GM18868 (cell line): ENCODE measurements around the gene DYNC2I2.
A peak's percentile ranks its signal among the peaks of the same experiment; 100 is the strongest.
"Not testable (repeated sequence)": the region's sequence is repeated elsewhere in the genome, so short reads cannot be mapped to it uniquely, and the experiment has no call there.

Experiments
- ATAC-seq: cut with Tn5 transposase; IDR thresholded peaks from one replicate; pipeline ENCODE4 v1.9.1; 2021; ENCODE audit warnings: mild to moderate bottlenecking, moderate library complexity; ENCODE audit not compliant: unreplicated experiment

The DYNC2I2 gene

DNA sequence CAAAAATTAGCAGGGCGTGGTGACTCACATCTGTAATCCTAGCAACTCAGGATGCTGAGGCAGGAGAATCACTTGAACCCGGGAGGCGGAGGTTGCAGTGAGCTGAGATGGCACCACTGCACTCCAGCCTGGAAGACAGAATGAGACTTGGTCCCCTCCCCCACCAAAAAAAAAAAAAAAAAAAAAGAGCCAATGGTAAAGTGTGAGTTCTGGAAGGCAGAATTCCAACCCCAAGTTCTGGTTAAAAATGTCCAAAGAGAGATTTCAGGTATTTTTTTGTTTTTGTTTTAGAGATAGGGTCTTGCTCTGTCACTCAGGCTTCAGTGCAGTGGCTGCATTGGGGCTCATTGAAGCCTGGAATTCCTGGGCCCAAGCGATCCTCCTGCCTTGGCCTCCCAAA lies 30.8 kb upstream of the DYNC2I2 start:
- ATAC-seq, result no peak

DNA sequence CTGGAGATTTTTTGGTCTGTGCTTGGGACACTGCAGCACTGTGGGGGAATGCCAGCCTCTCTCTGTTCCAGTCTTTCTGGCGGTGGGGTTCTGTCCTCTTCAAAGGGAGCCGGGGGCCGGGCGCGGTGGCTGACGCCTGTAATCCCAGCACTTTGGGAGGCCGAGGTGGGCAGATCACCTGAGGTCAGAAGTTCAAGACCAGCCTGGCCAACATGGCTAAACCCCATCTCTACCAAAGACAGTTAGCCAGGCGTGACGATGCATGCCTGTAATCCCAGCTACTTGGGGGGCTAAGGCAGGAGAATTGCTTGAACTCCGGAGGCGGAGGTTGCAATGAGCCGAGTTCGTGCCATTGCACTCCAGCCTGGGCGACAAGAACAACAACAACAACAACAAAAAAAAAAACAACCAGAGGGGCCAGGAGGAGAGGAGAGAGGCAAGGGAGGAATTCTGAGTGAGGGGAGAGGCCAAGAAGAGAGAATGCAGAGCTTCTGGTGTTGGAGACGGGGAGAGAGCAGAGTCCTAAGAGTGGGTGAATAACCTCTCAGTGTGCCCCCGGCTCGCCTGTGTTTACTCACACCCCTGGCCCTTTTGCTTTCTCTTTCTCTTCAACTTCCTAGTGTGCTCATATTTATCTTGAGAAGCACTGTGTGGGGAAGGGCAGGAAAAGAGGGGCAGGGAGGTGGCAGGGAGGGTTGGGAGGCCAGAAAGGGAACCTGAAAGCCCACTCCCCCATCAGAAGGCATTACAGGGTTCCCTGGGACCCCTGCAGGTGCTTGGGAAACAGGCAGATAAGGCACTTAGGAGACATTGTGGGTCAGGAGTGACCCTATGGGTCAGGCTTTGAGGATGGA lies 29.2 kb upstream of the DYNC2I2 start:
- no peak for ATAC-seq

DNA sequence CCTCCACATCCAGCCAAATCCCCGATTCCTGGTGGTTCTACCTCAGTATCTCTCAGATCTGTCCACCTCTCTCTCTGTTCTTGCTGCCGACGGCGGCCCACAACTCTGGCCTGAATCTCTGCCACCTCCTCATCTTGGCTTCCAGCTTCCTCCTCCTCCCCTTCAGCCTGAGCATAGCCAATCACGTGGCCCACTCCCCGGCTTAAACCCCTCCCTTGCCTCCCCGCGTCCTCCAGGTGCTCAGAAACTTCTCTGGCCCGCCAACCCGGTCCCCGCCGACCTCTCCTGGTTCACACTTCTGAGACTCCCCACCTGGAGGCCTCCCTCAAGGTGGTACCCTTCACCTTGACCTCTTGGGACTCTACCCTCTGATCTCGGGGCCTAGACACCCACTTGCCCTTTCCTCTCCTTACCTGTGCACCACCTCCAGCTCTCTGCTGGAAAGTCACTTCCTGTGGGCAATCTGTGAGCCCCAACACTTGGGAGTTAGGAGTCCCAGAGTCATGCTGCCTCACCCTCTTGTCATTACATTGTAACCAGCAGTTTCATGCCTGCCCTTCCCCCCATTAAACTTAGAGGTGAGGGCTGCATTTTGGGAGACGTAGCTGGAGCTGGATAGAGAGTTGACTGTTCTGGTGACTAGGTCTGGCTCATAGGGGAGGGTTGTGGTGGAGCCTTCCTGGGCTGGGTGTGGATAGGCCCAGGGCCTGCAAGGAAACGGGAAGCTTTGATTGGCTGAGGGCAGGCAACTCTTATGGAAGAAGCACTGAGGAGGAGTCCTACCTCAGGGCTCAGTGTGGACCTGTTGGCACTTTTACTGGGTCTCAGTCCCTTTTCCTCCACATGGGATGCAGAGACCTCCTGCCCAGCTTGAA lies 27.9 kb upstream of the DYNC2I2 start:
- ATAC-seq, result peak; percentile 33

DNA sequence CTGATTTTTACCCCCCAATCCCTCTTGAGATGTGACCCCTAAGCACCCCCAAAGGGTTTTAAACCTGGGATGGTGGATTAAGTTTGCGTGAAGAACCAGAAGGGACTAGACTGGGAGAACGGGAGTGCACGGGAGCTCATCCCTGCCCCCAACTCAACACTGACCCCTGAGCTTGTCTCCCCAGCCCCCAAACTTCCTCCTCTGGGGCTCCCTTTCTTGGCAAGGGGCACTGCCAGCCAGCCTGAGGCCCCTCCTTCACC lies 27.3 kb upstream of the DYNC2I2 start:
- ATAC-seq, result no peak

DNA sequence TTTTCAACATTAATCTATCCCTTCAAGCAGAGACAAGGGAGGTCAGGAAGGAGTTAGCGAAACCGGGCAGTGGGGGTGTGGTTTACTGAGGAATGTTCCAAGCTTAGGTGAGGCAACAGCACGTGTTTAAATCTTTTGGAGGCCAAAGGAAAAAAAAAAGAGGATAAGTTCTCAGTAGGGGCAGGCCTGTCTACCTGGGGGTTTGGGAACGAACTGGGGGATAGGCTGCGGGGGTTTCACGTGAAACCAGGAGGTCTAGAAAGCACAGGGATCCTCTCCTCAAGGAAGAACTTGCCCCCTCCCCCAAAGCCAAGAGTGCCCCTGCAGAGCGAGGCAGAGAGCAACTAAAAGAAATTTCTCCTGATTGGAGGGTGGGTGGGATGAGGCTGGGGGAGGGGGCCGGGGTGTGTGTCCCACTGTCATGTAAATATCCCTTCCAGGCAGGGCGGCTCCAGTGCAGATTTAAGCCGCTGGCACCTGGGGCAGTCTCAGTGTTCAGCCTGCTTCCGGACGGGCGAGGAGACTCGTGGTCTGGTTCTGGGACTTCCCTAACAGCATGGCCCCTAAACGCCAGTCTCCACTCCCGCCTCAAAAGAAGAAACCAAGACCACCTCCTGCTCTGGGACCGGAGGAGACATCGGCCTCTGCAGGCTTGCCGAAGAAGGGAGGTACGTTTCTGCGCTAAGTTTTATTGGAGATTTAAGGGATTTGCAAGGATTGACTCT lies 26.9 kb upstream of the DYNC2I2 start:
- ATAC-seq, result peak; percentile 42

DNA sequence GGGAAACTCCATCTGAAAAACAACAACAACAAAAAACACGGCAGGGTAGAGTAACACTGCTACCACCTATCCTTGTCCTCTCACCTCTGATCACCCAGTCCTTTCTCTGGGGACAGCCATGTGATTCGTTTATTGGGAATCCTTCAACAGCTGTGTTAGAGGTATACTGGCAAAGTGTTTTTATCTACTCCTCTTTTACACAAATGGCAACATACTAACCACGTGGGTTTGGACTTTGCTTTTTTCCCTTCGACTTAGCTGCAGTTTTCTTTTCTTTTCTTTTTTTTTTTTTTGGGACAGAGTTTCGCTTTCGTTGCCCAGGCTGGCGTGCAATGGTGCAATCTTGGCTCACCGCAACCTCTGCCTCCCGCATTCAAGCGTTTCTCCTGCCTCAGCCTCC lies 21.1 kb upstream of the DYNC2I2 start:
- no peak for ATAC-seq

DNA sequence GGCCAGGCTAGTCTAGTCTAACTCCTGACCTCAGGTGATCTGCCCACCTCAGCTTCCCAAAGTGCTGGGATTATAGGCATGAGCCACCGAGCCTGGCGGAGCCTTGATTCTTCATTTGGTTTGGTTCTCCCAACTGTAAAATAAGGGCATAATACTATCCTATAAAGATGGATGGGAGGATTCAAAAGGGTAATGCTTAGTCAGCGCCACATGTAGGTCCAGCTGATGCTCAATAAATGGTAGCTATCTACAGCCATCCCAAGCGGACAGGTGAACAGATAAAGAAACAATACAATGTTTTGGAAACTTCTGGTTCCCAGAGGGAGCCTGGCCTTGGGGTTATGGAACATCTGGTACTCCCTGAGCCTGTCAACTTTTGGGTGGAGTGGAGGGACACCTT lies 18.7 kb upstream of the DYNC2I2 start:
- no peak for ATAC-seq

DNA sequence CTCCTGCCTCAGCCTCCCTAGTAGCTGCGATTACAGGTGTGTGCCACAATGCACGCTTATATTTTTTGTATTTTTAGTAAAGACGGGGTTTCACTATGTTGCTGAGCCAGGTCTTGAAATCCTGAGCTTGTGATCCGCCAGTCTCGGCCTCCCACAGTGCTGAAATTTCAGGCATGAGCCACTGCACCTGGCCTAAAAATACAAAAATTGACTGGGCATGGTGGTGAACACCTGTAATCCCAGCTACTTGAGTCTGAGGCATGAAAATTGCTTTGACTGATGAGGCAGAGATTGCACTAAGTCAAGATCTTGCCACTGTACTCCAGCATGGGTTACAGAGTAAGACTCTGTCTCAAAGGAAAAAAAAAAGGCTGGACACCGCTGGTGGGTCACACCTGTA lies 13.1 kb upstream of the DYNC2I2 start:
- no peak for ATAC-seq

DNA sequence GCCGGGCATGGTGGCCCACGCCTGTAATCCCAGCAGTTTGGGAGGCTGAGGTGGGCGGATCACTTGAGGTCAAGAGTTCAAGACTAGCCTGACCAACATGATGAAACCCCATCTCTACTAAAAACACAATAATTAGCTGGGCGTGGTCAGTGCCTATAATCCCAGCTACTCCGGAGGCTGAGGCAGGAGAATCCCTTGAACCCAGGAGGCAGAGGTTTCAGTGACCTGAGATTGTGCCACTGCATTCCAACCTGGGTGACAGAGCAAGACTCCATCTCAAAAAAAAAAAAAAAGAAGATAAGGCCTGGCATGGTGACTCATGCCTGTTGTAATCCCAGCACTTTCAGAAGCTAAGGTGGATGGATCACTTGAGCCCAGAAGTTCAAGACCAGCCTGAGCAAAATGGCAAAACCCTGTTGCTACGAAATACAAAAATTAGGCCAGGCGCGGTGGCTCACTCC lies 9.9 kb upstream of the DYNC2I2 start:
- not testable (repeated sequence) for ATAC-seq

DNA sequence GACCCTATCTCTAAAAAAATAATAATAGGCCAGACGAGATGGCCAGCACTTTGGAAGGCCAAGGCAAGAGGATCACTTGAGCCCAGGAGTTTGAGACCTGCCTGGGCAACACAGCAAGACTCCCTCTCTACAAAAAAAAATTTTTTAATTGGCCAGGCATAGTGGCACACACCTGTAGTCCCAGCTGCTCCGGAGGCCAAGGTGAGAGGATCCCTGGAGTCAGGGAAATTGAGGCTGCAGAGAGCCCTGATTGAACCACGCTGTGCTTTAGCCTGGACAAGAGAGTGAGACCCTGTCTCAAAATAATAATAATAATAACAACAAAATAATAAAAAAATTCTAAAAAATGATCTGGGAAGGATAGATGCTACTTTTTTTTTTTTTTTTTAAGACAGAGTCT lies 1.1 kb upstream of the DYNC2I2 start:
- no peak for ATAC-seq

DNA sequence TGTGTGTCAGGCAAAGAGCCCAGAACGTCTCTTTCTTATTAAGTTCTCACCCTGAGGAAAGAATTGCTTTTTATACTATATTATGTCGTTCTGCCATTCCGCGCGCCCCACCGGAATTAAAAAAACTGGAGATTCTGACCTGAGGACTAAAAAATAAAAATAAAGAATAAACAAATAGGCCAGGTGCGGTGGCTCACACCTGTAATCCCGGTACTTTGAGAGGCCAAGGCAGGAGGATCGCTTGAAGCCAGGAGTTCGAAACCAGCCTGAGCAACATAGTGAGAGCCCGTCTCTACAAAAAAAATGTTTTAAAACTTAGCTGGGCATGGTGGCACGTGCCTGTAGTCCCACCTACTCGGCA lies 677 bp upstream of the DYNC2I2 start:
- no peak for ATAC-seq

DNA sequence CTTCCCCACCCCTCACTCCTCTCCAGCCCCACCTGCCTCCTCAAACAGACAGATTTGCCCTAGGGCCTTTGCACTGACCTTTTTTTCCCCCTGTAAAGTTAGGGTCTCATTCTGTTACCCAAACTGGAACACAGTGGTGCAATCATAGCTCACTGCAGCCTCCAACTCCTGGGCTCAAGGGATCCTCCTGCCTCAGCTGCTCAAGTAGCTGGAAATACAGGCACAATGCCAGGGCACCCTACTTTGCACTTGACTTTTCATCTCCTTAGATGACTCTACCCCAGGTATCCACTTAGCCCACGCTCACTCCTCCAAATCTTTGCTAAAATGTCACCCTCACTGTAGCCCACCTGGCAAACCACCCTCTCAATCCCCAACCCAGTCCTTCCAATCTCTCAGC lies 2.2 kb downstream of the DYNC2I2 start:
- ATAC-seq, result no peak

DNA sequence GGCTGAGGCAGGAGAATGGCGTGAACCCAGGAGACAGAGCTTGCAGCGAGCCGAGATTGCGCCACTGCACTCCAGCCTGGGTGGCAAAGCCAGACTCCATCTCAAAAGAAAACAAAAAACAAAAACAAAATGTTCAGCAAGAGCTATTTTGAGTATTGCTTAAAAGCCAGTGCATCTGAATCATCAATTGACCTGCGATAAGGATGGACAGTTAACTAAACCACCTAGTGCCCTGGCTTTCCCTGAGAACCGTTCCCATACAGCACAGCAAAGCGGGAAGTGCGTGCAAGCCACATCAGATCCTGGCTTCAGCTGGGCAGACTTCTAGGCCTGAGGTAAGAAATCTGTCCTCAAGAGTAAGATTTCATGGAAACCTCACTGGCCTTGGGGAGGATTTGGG lies 2.7 kb downstream of the DYNC2I2 start:
- ATAC-seq, result no peak

DNA sequence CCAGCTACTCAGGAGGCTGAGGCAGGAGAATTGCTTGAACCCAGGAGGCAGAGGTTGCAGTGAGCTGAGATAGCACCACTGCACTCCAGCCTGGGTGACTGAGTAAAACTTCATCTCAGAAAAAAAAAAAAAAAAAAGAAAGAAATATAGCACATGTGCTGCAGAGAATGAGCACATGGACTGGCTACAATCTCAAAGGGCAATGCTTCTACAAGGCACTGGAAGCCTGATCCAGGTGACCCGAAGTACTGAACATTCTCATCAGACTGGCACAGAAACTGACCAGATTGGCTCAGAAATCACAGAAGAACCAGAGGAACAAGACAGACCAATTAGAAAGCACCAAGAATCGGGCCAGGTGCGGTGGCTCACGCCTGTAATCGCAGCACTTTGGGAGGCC lies 4.8 kb downstream of the DYNC2I2 start:
- no peak for ATAC-seq

DNA sequence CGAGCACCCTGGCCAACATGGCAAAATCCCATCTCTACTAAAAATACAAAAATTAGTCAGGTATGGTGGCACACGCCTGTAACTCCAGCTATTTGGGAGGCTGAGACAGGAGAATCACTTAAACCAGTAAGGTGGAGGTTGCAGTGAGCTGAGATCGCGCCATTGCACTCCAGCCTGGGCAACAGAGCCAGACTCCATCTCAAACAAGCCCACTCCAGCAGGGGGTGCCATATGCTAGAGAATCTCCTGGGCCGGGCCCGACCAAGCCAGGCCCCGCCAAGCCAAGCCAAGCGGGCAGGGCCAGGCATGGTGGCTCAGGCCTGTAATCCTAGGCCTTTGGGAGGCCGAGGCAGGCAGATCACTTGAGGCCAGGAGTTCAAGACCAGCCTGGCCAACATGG lies 8.4 kb downstream of the DYNC2I2 start:
- ATAC-seq, result not testable (repeated sequence)

DNA sequence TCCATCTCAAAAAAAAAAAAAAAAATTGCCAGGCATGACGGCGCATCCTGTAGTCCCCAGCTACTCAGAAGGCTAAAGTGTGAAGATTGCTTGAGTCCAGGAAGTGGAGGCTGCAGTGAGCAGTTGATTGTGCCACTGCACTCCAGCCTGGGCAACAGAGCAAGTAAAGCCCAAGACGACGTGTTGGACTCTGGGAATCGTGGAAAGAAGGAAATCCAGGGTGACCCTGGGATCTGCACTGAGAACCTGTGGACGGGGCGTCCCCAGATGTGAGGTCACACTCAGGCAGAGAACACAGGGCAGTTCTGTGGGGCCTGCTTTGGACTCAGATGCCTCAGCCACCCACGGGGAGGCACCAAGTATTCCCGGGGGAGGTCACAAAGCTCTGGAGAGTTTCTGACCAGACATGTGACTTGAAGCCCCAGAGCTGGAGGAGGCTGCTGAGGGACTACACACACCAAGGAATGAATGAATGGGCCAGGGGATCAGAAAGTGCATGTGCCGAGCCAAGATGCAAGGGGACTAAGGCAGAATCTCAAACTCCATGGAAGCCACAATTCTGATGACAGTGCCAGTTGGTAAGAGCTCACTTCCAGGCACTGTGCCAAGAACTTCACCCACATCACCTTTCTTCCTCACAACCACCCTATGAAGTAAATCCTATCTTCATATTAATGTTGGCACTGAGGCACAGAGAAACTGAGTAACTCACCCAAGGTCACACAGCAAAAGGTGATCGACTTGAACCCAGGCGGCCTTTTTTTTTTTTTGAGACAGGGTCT lies 12.9 kb downstream of the DYNC2I2 start:
- ATAC-seq, result peak; percentile 82

DNA sequence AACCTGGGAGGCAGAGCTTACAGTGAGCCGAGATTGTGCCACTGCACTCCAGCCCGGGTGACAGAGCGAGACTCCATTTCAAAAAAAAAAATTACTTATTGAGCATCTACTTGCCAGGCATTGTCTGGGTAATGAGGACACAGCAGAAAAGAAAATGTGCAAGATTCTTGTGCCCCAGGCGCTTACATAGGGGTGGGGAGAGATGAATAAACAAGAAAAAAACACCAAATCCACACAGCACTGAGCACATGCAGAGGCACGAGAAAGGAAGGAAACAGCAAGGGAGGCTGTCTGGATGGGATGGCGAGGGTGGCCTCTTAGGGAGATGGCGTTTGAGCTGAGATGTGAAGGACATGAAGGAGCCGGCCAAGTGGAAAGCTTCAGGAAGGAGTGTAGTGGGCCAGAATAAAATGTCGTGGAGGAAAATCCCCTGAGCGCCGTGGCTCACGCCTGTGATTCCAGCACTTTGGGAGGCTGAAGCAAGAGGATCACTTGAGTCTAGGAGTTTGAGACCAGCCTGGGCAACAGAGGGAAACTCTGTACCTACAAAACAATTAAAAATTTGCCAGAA lies 13.9 kb downstream of the DYNC2I2 start:
- ATAC-seq, result no peak

DNA sequence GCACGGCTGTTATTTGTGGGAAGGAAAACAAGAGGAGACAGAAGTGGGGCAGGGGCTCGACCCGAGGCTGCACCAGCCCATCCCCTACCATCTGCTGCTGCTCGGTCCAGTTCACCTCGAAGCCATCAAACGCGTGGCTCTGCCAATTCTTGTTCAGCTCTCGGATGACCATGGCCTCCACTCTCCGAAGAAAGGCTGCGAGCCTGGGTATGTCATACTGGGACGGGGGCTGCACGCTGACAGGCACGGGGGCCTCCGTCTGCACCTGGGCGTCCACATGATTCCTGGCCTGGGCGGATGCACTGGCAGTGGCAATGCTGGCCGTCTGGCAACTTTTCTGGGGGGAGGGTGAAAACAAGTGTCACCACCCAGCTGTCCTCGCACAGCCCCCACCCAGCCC lies 16.0 kb downstream of the DYNC2I2 start:
- ATAC-seq, result no peak

DNA sequence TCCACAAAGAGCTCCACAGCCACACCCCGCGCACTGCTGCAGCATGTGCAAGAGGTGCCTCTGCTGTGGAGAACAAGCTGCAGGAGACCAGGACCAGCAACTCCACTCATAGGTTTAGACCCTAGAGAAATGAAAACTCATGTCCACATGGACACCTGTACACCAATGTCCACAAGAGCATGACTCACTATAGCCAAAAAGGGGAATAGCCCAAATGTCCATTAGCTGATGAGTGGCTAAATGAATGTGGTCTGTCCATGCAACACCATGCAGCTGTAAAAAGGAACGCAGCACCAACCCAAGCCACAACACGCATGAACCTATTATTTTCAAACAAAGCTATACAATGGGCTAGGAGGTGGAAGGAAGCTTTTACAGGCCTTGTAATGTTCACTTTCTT lies 18.1 kb downstream of the DYNC2I2 start:
- no peak for ATAC-seq

DNA sequence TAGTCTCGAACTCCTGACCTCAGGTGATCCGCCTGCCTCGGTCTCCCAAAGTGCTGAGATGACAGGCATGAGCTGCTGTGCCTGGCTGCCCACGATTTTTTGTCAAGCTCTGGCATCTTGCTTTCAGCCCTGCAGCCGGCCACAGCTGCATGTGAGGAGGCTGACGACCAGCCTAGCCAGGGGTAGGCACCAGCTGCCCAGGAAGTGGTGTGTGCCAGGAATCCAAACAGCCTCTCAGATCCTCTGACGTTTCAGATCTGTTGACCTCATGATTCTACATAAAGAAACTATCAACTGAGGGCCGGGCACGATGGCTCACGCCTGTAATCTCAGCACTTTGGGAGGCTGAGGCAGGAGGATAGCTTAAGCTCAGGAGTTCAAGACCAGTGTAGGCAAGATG lies 19.0 kb downstream of the DYNC2I2 start:
- ATAC-seq, result no peak
